NCI-H510A (cell line): ENCODE data around the gene NEURL1.
"Not testable (repeated sequence)": the region's sequence is repeated elsewhere in the genome, so short reads cannot be mapped to it uniquely, and the experiment has no call there.

Experiments used
- DNase-seq: peaks from one replicate; lab custom pipeline; 2025; lab: John Stamatoyannopoulos, UW

Gene NEURL1

GRCh38 chr10:103584216-103585010, 90.9 kb downstream of the NEURL1 start:
- DNase-seq, result no peak

- DNase-seq, result no peak
These were observed 91.5 kb downstream of the NEURL1 start for GRCh38 chr10:103585011-103585405.

- DNase-seq, result no peak
These were observed 93.6 kb downstream of the NEURL1 start for GRCh38 chr10:103587073-103587472.

GRCh38 chr10:103589074-103589630, 95.6 kb downstream of the NEURL1 start:
- DNase-seq, result no peak

GRCh38 chr10:103590060-103590459, 96.6 kb downstream of the NEURL1 start:
- DNase-seq, result no peak

- no peak for DNase-seq
These were observed 97.3 kb downstream of the NEURL1 start for GRCh38 chr10:103590744-103591291.

- no peak for DNase-seq
These were observed 98.9 kb downstream of the NEURL1 start for GRCh38 chr10:103592186-103593021.

GRCh38 chr10:103593022-103593570, 99.6 kb downstream of the NEURL1 start:
- DNase-seq, result no peak

- no peak for DNase-seq
These were observed 102.6 kb downstream of the NEURL1 start for GRCh38 chr10:103595933-103596726.

GRCh38 chr10:103597003-103597402, 103.5 kb downstream of the NEURL1 start:
- no peak for DNase-seq

GRCh38 chr10:103598654-103599115, 105.2 kb downstream of the NEURL1 start:
- peak; percentile 77 for DNase-seq

GRCh38 chr10:103599211-103599610, 105.7 kb downstream of the NEURL1 start:
- DNase-seq, result no peak

GRCh38 chr10:103599907-103600306, 106.4 kb downstream of the NEURL1 start:
- no peak for DNase-seq

- no peak for DNase-seq
These were observed 106.8 kb downstream of the NEURL1 start for GRCh38 chr10:103600325-103600724.

- DNase-seq, result no peak
These were observed 107.6 kb downstream of the NEURL1 start for GRCh38 chr10:103600956-103601569.

GRCh38 chr10:103602028-103602851, 108.7 kb downstream of the NEURL1 start:
- no peak for DNase-seq

GRCh38 chr10:103602852-103603155, 109.3 kb downstream of the NEURL1 start:
- DNase-seq, result no peak

GRCh38 chr10:103603382-103603781, 109.9 kb downstream of the NEURL1 start:
- no peak for DNase-seq

GRCh38 chr10:103605359-103606096, 112.0 kb downstream of the NEURL1 start:
- no peak for DNase-seq

- not testable (repeated sequence) for DNase-seq
These were observed 112.6 kb downstream of the NEURL1 start for GRCh38 chr10:103606097-103606438.
